CD14-positive monocyte (primary cell): ENCODE results near the gene OR10H5. TPM values are rescaled to one million over a fixed set of nuclear protein-coding genes. Genes with fewer than 3 reads are reported as not detected.
A peak's percentile ranks its signal among the peaks of the same experiment; 100 is the strongest.

Experiments
- DNase-seq, 3 donors: peaks; one replicate each; pipeline ENCODE4 v3.0.0-alpha.2; 2011 to 2022
- H2AFZ ChIP-seq: 2 replicates; pipeline ENCODE4 v1.6.0; 2012; ENCODE audit warnings: mild to moderate bottlenecking, low read depth, low read length, inconsistent platforms; ENCODE audit not compliant: insufficient read depth, poor library complexity, severe bottlenecking
- H3K27ac ChIP-seq, 2 donors: 1 replicate in 1 of 2; 2 replicates in 1 of 2; pipeline ENCODE4 v1.5.1; 2012 to 2013; ENCODE audit warnings: low read length in 2 of 2, control low read depth in 1 of 2, inconsistent platforms in 1 of 2, low read depth in 1 of 2, mild to moderate bottlenecking in 1 of 2
- H3K27me3 ChIP-seq, 2 donors: one replicate each; pipeline versions ENCODE4 v1.6.0 to v1.6.1; 2011 to 2013; ENCODE audit warnings: low read length in 2 of 2; ENCODE audit not compliant: control insufficient read depth in 2 of 2, insufficient read depth in 2 of 2
- H3K36me3 ChIP-seq, 2 donors: replicated peaks in 1 of 2; 1 replicate in 1 of 2; 2 replicates in 1 of 2; pipeline versions ENCODE4 v1.5.1 to v1.6.1; 2012 to 2013; ENCODE audit warnings: low read length in 2 of 2, control low read depth in 1 of 2, inconsistent platforms in 1 of 2, mild to moderate bottlenecking in 1 of 2; ENCODE audit not compliant: insufficient read depth in 2 of 2, control insufficient read depth in 1 of 2
- H3K4me1 ChIP-seq, 2 donors: 1 replicate in 1 of 2; 2 replicates in 1 of 2; pipeline versions ENCODE4 v1.5.1 to v1.6.1; 2012 to 2013; ENCODE audit warnings: low read length in 2 of 2, control low read depth in 1 of 2, inconsistent platforms in 1 of 2, mild to moderate bottlenecking in 1 of 2, moderate library complexity in 1 of 2; ENCODE audit not compliant: insufficient read depth in 2 of 2, control insufficient read depth in 1 of 2
- H3K4me2 ChIP-seq: replicated peaks from 2 replicates; pipeline ENCODE3; 2012; ENCODE audit warnings: low read length, moderate library complexity, mild to moderate bottlenecking; ENCODE audit not compliant: poor library complexity, severe bottlenecking; ENCODE audit errors: extremely low read depth
- H3K4me3 ChIP-seq, 3 experiments: fragments of 200-600 bp in 1 of 3; sonication (generic) in 1 of 3; replicated peaks in 1 of 3; 1 replicate in 2 of 3; 2 replicates in 1 of 3; pipeline ENCODE4 v1.5.1; 2011 to 2013; ENCODE audit warnings: low read length in 3 of 3, mild to moderate bottlenecking in 3 of 3, control low read depth in 2 of 3, low read depth in 2 of 3, inconsistent platforms in 1 of 3, moderate library complexity in 1 of 3
- H3K79me2 ChIP-seq: 2 replicates; pipeline ENCODE4 v1.6.0; 2012; ENCODE audit warnings: mild to moderate bottlenecking, control low read depth, inconsistent platforms, low read length, moderate library complexity; ENCODE audit not compliant: insufficient read depth
- H3K9ac ChIP-seq: 2 replicates; pipeline ENCODE4 v1.6.0; 2017; ENCODE audit warnings: low read length, mild to moderate bottlenecking; ENCODE audit not compliant: insufficient read depth, poor library complexity, severe bottlenecking
- H3K9me3 ChIP-seq, 2 donors: replicated peaks in 1 of 2; 1 replicate in 1 of 2; 2 replicates in 1 of 2; pipeline versions ENCODE4 v1.5.1 to v1.6.1; 2012 to 2013; ENCODE audit warnings: low read length in 2 of 2, control low read depth in 1 of 2; ENCODE audit not compliant: control insufficient read depth in 1 of 2, insufficient read depth in 1 of 2
- H4K20me1 ChIP-seq: 2 replicates; pipeline ENCODE4 v1.6.0; 2012; ENCODE audit warnings: mild to moderate bottlenecking, low read length, control low read depth, moderate library complexity; ENCODE audit not compliant: insufficient read depth
- H3K27ac Mint-ChIP-seq, 7 donors: one replicate each; pipeline ENCODE4 v1.8.0; 2020; ENCODE audit warnings: mild to moderate bottlenecking in 7 of 7, mixed read lengths in 7 of 7, moderate library complexity in 6 of 7, inconsistent platforms in 2 of 7
- H3K27me3 Mint-ChIP-seq, 3 donors: one replicate each; pipeline ENCODE4 v1.8.0; 2021 to 2022; ENCODE audit warnings: low read depth in 3 of 3, mild to moderate bottlenecking in 3 of 3, mixed read lengths in 3 of 3, moderate library complexity in 3 of 3, inconsistent platforms in 1 of 3
- H3K36me3 Mint-ChIP-seq, 2 donors: one replicate each; pipeline ENCODE4 v1.8.0; 2020; ENCODE audit warnings: mixed read lengths in 2 of 2, inconsistent platforms in 1 of 2, mild to moderate bottlenecking in 1 of 2
- H3K4me1 Mint-ChIP-seq: one replicate; pipeline ENCODE4 v1.8.0; 2020; ENCODE audit warnings: mild to moderate bottlenecking, mixed read lengths
- H3K4me3 Mint-ChIP-seq, 2 donors: one replicate each; pipeline ENCODE4 v1.8.0; 2020; ENCODE audit warnings: mild to moderate bottlenecking in 2 of 2, mixed read lengths in 2 of 2, moderate library complexity in 1 of 2
- H3K9me3 Mint-ChIP-seq, 7 donors: one replicate each; pipeline ENCODE4 v1.8.0; 2020 to 2022; ENCODE audit warnings: mixed read lengths in 7 of 7, mild to moderate bottlenecking in 6 of 7, moderate library complexity in 6 of 7, inconsistent platforms in 2 of 7
- WGBS: methylation state at CpG from one replicate; pipeline ENCODE4 v1.1.5; 2013; ENCODE audit warnings: missing lambda C conversion rate; ENCODE audit not compliant: insufficient coverage; 5-methylcytosine and 5-hydroxymethylcytosine counted together
- intact Hi-C, 2 donors: fragments of 100-400 bp; cut with micrococcal nuclease; formaldehyde crosslinking; loops; one replicate each; pipeline versions ENCODE4 v1.15.0 to v1.15.1; 2023
- polyA plus RNA-seq, 3 donors: library from polyadenylated mRNA; depleted of rRNA in 1 of 3; unstranded in 2 of 3; stranded (reverse) in 1 of 3; fragments of 300-500 nt in 2 of 3; fragments of >200 nt in 1 of 3; fragmentation: Illumina TruSeq in 2 of 3; gene quantifications; 1 replicate in 2 of 3; 2 replicates in 1 of 3; pipeline ENCODE4 v1.2.3, GENCODE V29; 2012 to 2021
- TF ChIP-seq, protein P1 (sequence below): fragments of 200-600 bp; IDR thresholded peaks from one replicate; pipeline ENCODE4 v1.8.0; 2022; ENCODE audit warnings: antibody characterized with exemption, mild to moderate bottlenecking

The OR10H5 gene
- polyA plus RNA-seq, 3 donors = not detected

DNA sequence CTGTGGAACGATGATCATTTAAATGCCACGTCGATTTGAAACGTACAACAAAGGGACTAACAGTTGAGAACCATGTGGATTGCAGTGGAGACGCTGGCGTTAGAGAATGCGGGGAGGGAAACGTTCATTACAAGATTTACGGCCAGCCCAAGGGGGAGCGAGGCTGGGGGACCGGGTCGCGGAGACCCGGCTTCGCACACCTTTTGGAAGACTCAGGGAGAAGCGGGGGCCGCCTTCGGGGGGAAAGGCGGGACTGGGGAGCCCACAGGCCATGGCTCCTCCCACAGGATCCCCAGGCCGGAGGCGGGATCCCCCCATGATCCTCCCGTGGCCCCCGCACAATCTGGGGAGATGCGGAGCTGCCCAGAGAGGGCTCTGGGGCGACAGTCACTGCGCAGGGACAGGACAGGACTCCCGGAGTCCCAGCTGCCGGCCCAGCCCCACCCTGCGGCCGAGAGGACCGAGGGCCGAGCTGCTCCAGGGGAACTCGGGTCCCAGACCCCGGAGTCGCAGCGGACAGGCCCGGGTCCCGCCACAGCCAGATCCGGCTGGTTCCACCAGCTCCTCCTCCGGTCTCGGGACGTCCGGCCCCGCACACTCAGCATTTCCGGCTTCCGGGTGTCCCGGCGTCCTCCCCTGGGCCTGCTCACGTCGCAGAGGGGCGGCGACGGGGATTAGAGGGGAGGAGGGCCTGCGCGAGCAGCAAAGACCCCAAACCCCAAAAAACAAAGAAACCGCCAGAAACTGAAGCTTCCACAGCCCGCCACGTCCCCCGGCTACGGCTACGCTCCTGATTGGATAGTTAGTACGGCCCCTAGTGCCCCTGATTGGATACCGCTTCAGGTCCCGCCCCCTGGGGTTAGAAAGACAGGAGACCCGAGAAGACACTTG lies 49.1 kb downstream of the OR10H5 start:
- DNase-seq = peak; percentile 89 to 92 (median 89)
- TF ChIP-seq, protein P1, sequence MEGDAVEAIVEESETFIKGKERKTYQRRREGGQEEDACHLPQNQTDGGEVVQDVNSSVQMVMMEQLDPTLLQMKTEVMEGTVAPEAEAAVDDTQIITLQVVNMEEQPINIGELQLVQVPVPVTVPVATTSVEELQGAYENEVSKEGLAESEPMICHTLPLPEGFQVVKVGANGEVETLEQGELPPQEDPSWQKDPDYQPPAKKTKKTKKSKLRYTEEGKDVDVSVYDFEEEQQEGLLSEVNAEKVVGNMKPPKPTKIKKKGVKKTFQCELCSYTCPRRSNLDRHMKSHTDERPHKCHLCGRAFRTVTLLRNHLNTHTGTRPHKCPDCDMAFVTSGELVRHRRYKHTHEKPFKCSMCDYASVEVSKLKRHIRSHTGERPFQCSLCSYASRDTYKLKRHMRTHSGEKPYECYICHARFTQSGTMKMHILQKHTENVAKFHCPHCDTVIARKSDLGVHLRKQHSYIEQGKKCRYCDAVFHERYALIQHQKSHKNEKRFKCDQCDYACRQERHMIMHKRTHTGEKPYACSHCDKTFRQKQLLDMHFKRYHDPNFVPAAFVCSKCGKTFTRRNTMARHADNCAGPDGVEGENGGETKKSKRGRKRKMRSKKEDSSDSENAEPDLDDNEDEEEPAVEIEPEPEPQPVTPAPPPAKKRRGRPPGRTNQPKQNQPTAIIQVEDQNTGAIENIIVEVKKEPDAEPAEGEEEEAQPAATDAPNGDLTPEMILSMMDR = no peak
- Histone ChIP-seq H3K9ac (peak overlapping the region; percentile 99), H3K27ac (peak overlapping the region; percentile 94 to 98), H3K4me1 (peaks cover 7 to 20% of the 10 kb centered on the region in 2 donors), H3K27me3 (no peaks in the 10 kb centered on the region), H3K79me2 (no peaks in the 10 kb centered on the region), H4K20me1 (no peaks in the 10 kb centered on the region), H3K4me3 (peak overlapping the region; percentile 63 to 88 (median 72)), H3K9me3 (no peaks in the 10 kb centered on the region), H3K4me2 (peak overlapping the region; percentile 98), H2AFZ (peak overlapping the region; percentile 99), H3K36me3 (no peaks in the 10 kb centered on the region)
- H3K9me3 Mint-ChIP-seq = no peaks in the 10 kb centered on the region
- peaks cover 1 to 3% (median 2%) of the 10 kb centered on the region in 3 donors for H3K27me3 Mint-ChIP-seq
- peak overlapping the region; percentile 93 to 99 (median 98) for H3K27ac Mint-ChIP-seq
- peak overlapping the region; percentile 85 to 91 for H3K4me3 Mint-ChIP-seq
- H3K36me3 Mint-ChIP-seq = no peaks in the 10 kb centered on the region
- intact Hi-C loops = no loop called here
- H3K4me1 Mint-ChIP-seq = peaks cover 19% of the 10 kb centered on the region
- 0% methylated on average over 41 of the region's 65 CpGs for WGBS

- Mint-ChIP-seq H3K4me1 (peaks cover 19% of the 10 kb centered on the region), H3K4me3 (peak overlapping the region; percentile 85 to 91), H3K27me3 (peaks cover 1 to 3% (median 2%) of the 10 kb centered on the region in 3 donors), H3K36me3 (no peaks in the 10 kb centered on the region), H3K27ac (peak overlapping the region; percentile 93 to 99 (median 98)), H3K9me3 (no peaks in the 10 kb centered on the region)
- H3K36me3 ChIP-seq = no peaks in the 10 kb centered on the region
- H3K27ac ChIP-seq = peak overlapping the region; percentile 94 to 98
- H3K4me2 ChIP-seq = peak overlapping the region; percentile 98
- intact Hi-C loops = no loop called here
- peak overlapping the region; percentile 63 to 88 (median 72) for H3K4me3 ChIP-seq
- no peaks in the 10 kb centered on the region for H3K27me3 ChIP-seq
- 0% methylated on average over 5 of the region's 9 CpGs for WGBS
- no peaks in the 10 kb centered on the region for H3K79me2 ChIP-seq
- no peaks in the 10 kb centered on the region for H4K20me1 ChIP-seq
- TF ChIP-seq, protein P1 = no peak
- peak overlapping the region; percentile 99 for H3K9ac ChIP-seq
- no peaks in the 10 kb centered on the region for H3K9me3 ChIP-seq
- peak in 1 of 3 donors; percentile 43 for DNase-seq
- H3K4me1 ChIP-seq = peaks cover 7 to 20% of the 10 kb centered on the region in 2 donors
- peak overlapping the region; percentile 99 for H2AFZ ChIP-seq
Measured at GRCh38 chr19:15837221-15837731, 49.8 kb downstream of the OR10H5 start.
